ENCODE data around the gene ITSN2.

- TF ChIP-seq ZNF425 (CRISPR knock-in tag; conservative IDR thresholded peaks at IDR 0.05) (no peak), E2F1 (CRISPR knock-in tag; IDR thresholded peaks at IDR 0.05) (no peak), MAX (CRISPR knock-in tag; IDR thresholded peaks at IDR 0.05) (no peak), CTCF (IDR thresholded peaks at IDR 0.05) (no peak), NR3C1 (CRISPR knock-in tag; conservative IDR thresholded peaks at IDR 0.05; ENCODE audit: low read depth) (no peak), USF1 (CRISPR knock-in tag; IDR thresholded peaks at IDR 0.05) (no peak), ZSCAN18 (CRISPR knock-in tag; IDR thresholded peaks at IDR 0.05) (no peak), ZNF138 (CRISPR knock-in tag; conservative IDR thresholded peaks at IDR 0.05) (no peak), USF2 (CRISPR knock-in tag; IDR thresholded peaks at IDR 0.05) (no peak), TCF7 (CRISPR knock-in tag; IDR thresholded peaks at IDR 0.05; ENCODE audit: low read depth) (no peak)
These were observed 98.9 kb downstream of the ITSN2 start for GRCh38 chr2:24261441-24261840.

Measured in WTC11 (cell line).